Skeletal muscle satellite cell (primary cell): ENCODE results near the gene UBR4.

Source experiments
- H3K27me3 ChIP-seq: 2 replicates; pipeline ENCODE4 v1.7.0; 2013; ENCODE audit warnings: low read length; ENCODE audit not compliant: control insufficient read depth, insufficient read depth
- H3K36me3 ChIP-seq: 2 replicates; pipeline ENCODE4 v1.7.0; 2013; ENCODE audit warnings: mild to moderate bottlenecking, control low read depth, low read length; ENCODE audit not compliant: insufficient read depth
- H3K4me1 ChIP-seq: 2 replicates; pipeline ENCODE4 v1.7.0; 2013; ENCODE audit warnings: low read length; ENCODE audit not compliant: control insufficient read depth, insufficient read depth
- H3K4me2 ChIP-seq: 2 replicates; pipeline ENCODE4 v1.7.0; 2013; ENCODE audit warnings: mild to moderate bottlenecking, low read length
- H3K4me3 ChIP-seq: 2 replicates; pipeline ENCODE4 v1.7.0; 2013; ENCODE audit warnings: low read length
- H3K9ac ChIP-seq: 2 replicates; pipeline ENCODE4 v1.7.0; 2013; ENCODE audit warnings: mild to moderate bottlenecking, low read depth, low read length, moderate library complexity
- H3K9me3 ChIP-seq: replicated peaks from 2 replicates; pipeline ENCODE4 v1.7.0; 2013; ENCODE audit warnings: mild to moderate bottlenecking, control low read depth, low read length

Gene UBR4

DNA sequence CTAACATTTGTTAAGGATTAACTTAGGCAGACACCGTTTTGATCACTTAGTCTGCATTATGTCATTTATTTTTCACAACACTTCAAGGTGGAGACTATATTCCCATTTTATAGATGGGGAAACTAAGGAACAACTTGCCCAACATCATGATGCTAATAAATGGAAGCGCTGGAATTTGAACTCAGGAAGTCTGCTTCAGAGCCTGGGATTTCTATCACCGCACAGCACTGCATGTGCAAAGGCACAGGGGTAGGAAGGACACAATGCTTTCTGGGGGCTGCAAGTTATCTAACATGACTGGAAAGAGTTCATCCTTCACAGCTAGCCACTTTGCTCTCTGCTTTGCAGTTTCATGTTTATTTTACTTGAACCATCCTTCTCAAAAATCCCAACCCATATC, 100.5 kb downstream of the UBR4 start:
- Histone ChIP-seq H3K9ac (no peak overlapping the region), H3K4me3 (no peak overlapping the region), H3K27me3 (no peaks in the 10 kb centered on the region), H3K9me3 (no peaks in the 10 kb centered on the region), H3K4me1 (no peaks in the 10 kb centered on the region), H3K4me2 (no peak overlapping the region), H3K36me3 (peaks cover 98% of the 10 kb centered on the region)

GRCh38 chr1:19101244-19101643, 108.8 kb downstream of the UBR4 start:
- H3K9ac ChIP-seq: no peak overlapping the region
- no peak overlapping the region for H3K4me3 ChIP-seq
- H3K4me1 ChIP-seq: peaks cover 10% of the 10 kb centered on the region
- H3K9me3 ChIP-seq: no peaks in the 10 kb centered on the region
- no peaks in the 10 kb centered on the region for H3K27me3 ChIP-seq
- H3K36me3 ChIP-seq: peaks cover 87% of the 10 kb centered on the region
- peak overlapping the region; percentile 39 for H3K4me2 ChIP-seq

GRCh38 chr1:19100028-19100427, 110.0 kb downstream of the UBR4 start:
- Histone ChIP-seq H3K9ac (no peak overlapping the region), H3K9me3 (no peaks in the 10 kb centered on the region), H3K4me2 (no peak overlapping the region), H3K4me1 (peaks cover 10% of the 10 kb centered on the region), H3K36me3 (peaks cover 87% of the 10 kb centered on the region), H3K4me3 (no peak overlapping the region), H3K27me3 (no peaks in the 10 kb centered on the region)

GRCh38 chr1:19096990-19097389, 113.1 kb downstream of the UBR4 start:
- Histone ChIP-seq H3K36me3 (peaks cover 91% of the 10 kb centered on the region), H3K9me3 (no peaks in the 10 kb centered on the region), H3K4me3 (no peak overlapping the region), H3K27me3 (no peaks in the 10 kb centered on the region), H3K4me2 (no peak overlapping the region), H3K4me1 (peaks cover 10% of the 10 kb centered on the region), H3K9ac (no peak overlapping the region)

- Histone ChIP-seq H3K27me3 (no peaks in the 10 kb centered on the region), H3K9me3 (no peaks in the 10 kb centered on the region), H3K4me1 (peaks cover 9% of the 10 kb centered on the region), H3K9ac (no peak overlapping the region), H3K4me3 (no peak overlapping the region), H3K36me3 (peaks cover 98% of the 10 kb centered on the region), H3K4me2 (no peak overlapping the region)
These were observed 113.8 kb downstream of the UBR4 start for GRCh38 chr1:19096036-19096833.

GRCh38 chr1:19091196-19091953, 118.7 kb downstream of the UBR4 start:
- peaks cover 4% of the 10 kb centered on the region for H3K4me1 ChIP-seq
- H3K4me2 ChIP-seq: no peak overlapping the region
- peaks cover 94% of the 10 kb centered on the region for H3K36me3 ChIP-seq
- H3K9me3 ChIP-seq: no peaks in the 10 kb centered on the region
- H3K9ac ChIP-seq: no peak overlapping the region
- no peaks in the 10 kb centered on the region for H3K27me3 ChIP-seq
- no peak overlapping the region for H3K4me3 ChIP-seq

GRCh38 chr1:19089524-19089923, 120.5 kb downstream of the UBR4 start:
- Histone ChIP-seq H3K4me2 (no peak overlapping the region), H3K4me1 (peaks cover 4% of the 10 kb centered on the region), H3K27me3 (no peaks in the 10 kb centered on the region), H3K9ac (no peak overlapping the region), H3K4me3 (no peak overlapping the region), H3K36me3 (peaks cover 90% of the 10 kb centered on the region), H3K9me3 (no peaks in the 10 kb centered on the region)

- Histone ChIP-seq H3K4me3 (no peak overlapping the region), H3K4me1 (peaks cover 4% of the 10 kb centered on the region), H3K9ac (no peak overlapping the region), H3K27me3 (no peaks in the 10 kb centered on the region), H3K9me3 (no peaks in the 10 kb centered on the region), H3K4me2 (no peak overlapping the region), H3K36me3 (peaks cover 90% of the 10 kb centered on the region)
These were observed 121.2 kb downstream of the UBR4 start for GRCh38 chr1:19088717-19089442.

DNA sequence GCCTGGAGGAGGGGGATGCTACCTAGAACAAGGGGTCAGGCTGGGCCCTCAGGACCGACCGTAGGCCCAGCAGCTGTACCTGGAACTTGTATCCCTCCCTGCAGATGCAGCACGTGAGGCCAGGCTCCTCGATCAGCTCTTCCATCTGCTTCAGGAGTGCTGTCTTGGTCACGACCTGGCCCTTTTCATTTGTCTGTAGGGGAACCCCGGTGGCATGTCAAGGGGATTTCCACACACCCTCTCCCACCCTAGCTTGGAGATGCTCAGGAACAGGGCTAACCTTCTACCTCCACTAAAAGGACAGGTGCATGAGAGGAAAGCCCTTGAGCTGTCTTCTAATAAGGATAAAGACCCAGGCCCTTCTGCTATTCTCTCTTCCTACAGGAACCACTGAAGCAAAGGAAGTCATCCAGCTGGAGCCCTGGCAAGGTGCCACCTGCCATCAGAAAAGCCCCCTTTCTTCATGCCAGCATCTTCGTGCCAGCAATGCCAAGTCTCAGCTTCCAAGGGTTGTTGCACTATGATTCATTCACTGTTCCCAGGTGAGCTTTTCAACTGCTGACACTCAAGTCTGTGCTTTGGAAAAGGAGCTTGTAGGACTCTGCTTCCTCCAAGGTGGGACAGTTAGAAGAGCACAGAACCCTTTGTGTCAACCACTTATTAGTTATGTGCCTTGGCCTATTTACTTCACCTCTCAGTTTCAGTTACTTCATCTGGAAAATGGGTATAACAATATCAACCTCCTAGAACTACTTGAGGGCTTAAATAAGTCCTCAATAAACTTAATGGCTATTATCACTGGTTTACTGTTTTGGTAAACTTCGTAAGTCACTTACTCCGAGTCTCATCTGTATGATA, 122.1 kb downstream of the UBR4 start:
- Histone ChIP-seq H3K4me2 (no peak overlapping the region), H3K36me3 (peaks cover 90% of the 10 kb centered on the region), H3K4me1 (peaks cover 4% of the 10 kb centered on the region), H3K27me3 (no peaks in the 10 kb centered on the region), H3K9me3 (no peaks in the 10 kb centered on the region), H3K4me3 (no peak overlapping the region), H3K9ac (no peak overlapping the region)

GRCh38 chr1:19087017-19087736, 122.9 kb downstream of the UBR4 start:
- peaks cover 4% of the 10 kb centered on the region for H3K4me1 ChIP-seq
- H3K9ac ChIP-seq: no peak overlapping the region
- H3K4me2 ChIP-seq: no peak overlapping the region
- H3K27me3 ChIP-seq: no peaks in the 10 kb centered on the region
- no peak overlapping the region for H3K4me3 ChIP-seq
- H3K9me3 ChIP-seq: no peaks in the 10 kb centered on the region
- H3K36me3 ChIP-seq: peaks cover 90% of the 10 kb centered on the region
